ENCODE data around the gene C2CD4B.

DNA sequence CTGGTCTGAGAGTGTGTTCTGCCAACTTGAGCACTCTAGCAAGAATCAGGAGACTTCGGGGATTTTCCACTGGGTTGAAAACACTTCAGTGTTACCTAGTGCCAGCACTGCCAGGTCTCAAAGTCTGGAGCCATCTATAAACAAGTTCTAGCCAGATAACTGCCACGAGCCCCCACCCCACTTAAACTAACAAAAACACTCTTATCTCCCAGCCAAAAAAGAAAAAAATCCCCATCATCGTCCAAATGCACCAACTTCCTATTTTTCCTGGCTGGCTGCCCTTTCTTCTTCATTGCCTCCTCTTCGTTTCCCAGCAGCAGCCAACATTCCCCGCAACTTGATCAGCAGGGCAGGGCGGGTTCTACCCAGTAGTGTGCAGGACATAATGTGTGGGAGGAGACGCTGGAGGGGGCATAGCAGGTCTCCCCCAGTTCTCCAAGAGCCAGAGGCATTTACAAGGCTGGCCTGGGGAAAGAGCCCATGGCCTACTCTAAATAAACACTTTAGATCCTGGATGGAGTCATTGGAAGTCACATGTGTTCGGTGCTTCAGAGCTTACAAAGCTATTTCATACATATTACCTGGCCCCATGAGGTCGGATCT is 29.5 kb downstream of the C2CD4B start:
- TF ChIP-seq, protein P1, sequence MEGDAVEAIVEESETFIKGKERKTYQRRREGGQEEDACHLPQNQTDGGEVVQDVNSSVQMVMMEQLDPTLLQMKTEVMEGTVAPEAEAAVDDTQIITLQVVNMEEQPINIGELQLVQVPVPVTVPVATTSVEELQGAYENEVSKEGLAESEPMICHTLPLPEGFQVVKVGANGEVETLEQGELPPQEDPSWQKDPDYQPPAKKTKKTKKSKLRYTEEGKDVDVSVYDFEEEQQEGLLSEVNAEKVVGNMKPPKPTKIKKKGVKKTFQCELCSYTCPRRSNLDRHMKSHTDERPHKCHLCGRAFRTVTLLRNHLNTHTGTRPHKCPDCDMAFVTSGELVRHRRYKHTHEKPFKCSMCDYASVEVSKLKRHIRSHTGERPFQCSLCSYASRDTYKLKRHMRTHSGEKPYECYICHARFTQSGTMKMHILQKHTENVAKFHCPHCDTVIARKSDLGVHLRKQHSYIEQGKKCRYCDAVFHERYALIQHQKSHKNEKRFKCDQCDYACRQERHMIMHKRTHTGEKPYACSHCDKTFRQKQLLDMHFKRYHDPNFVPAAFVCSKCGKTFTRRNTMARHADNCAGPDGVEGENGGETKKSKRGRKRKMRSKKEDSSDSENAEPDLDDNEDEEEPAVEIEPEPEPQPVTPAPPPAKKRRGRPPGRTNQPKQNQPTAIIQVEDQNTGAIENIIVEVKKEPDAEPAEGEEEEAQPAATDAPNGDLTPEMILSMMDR (IDR thresholded peaks at IDR 0.05; ENCODE audit: poor library complexity), result no peak
- TF ChIP-seq EZH2 (IDR thresholded peaks at IDR 0.05; ENCODE audit: borderline replicate concordance) (no peak), EZH2phosphoT487 (IDR thresholded peaks at IDR 0.05; ENCODE audit: low read depth, severe bottlenecking, unreplicated experiment) (no peak)
